Tibial nerve (tissue), 4 donors: ENCODE results near the gene GDF10. TPM values are rescaled to one million over a fixed set of nuclear protein-coding genes. Genes with fewer than 3 reads are reported as not detected.

Experiments used
- DNase-seq, 2 donors: peaks; one replicate each; pipeline ENCODE4 v3.0.0-alpha.2; 2019; ENCODE audit warnings: low spot score in 2 of 2
- H3K27ac ChIP-seq, 4 donors: fragments of 200-600 bp; sonication (generic) in 3 of 4; one replicate each; pipeline ENCODE4 v1.5.1; 2017 to 2019; ENCODE audit warnings: mild to moderate bottlenecking in 1 of 4
- H3K27me3 ChIP-seq, 2 donors: fragments of 200-600 bp; sonication (generic) in 1 of 2; one replicate each; pipeline versions ENCODE4 v1.5.1 to v1.6.0; 2017 to 2019
- H3K36me3 ChIP-seq, 3 donors: fragments of 200-600 bp; sonication (generic); one replicate each; pipeline ENCODE4 v1.5.1; 2018 to 2019
- H3K4me1 ChIP-seq, 4 donors: fragments of 200-600 bp; sonication (generic) in 3 of 4; one replicate each; pipeline ENCODE4 v1.5.1; 2017 to 2019
- H3K4me3 ChIP-seq, 4 donors: fragments of 200-600 bp; sonication (generic) in 3 of 4; one replicate each; pipeline ENCODE4 v1.5.1; 2017 to 2019; ENCODE audit warnings: mild to moderate bottlenecking in 1 of 4, moderate library complexity in 1 of 4
- H3K9me3 ChIP-seq, 4 donors: fragments of 200-600 bp; sonication (generic) in 3 of 4; one replicate each; pipeline ENCODE4 v1.5.1; 2017 to 2019
- CTCF ChIP-seq, 5 experiments: fragments of 200-600 bp in 3 of 5; fragments of 450-650 bp in 2 of 5; sonication (generic) in 3 of 5; IDR thresholded peaks; one replicate each; pipeline ENCODE4 v1.5.1; 2016 to 2019; ENCODE audit warnings: antibody characterized with exemption in 5 of 5, mild to moderate bottlenecking in 3 of 5, moderate library complexity in 2 of 5
- EP300 ChIP-seq, 2 donors: sonication (generic); formaldehyde crosslinking; IDR thresholded peaks; one replicate each; pipeline ENCODE4 v1.6.1; 2017; ENCODE audit warnings: antibody characterized with exemption in 2 of 2, mild to moderate bottlenecking in 1 of 2
- POLR2A ChIP-seq, 2 donors: fragments of 450-650 bp; IDR thresholded peaks; one replicate each; pipeline ENCODE4 v1.6.1; 2017; ENCODE audit warnings: antibody characterized with exemption in 2 of 2, mild to moderate bottlenecking in 2 of 2, moderate library complexity in 2 of 2
- WGBS, 2 donors: methylation state at CpG; one replicate each; pipeline ENCODE4 v1.1.5; 2018; 5-methylcytosine and 5-hydroxymethylcytosine counted together
- total RNA-seq, 4 donors: library from RNA; depleted of rRNA; stranded (reverse); fragments of >200 nt; gene quantifications; one replicate each; pipeline ENCODE4 v1.1.0, GENCODE V29; 2016

The GDF10 gene
- total RNA-seq, 4 donors from 2014 or later, result 10.2 to 48.2 (median 22.9) TPM

DNA sequence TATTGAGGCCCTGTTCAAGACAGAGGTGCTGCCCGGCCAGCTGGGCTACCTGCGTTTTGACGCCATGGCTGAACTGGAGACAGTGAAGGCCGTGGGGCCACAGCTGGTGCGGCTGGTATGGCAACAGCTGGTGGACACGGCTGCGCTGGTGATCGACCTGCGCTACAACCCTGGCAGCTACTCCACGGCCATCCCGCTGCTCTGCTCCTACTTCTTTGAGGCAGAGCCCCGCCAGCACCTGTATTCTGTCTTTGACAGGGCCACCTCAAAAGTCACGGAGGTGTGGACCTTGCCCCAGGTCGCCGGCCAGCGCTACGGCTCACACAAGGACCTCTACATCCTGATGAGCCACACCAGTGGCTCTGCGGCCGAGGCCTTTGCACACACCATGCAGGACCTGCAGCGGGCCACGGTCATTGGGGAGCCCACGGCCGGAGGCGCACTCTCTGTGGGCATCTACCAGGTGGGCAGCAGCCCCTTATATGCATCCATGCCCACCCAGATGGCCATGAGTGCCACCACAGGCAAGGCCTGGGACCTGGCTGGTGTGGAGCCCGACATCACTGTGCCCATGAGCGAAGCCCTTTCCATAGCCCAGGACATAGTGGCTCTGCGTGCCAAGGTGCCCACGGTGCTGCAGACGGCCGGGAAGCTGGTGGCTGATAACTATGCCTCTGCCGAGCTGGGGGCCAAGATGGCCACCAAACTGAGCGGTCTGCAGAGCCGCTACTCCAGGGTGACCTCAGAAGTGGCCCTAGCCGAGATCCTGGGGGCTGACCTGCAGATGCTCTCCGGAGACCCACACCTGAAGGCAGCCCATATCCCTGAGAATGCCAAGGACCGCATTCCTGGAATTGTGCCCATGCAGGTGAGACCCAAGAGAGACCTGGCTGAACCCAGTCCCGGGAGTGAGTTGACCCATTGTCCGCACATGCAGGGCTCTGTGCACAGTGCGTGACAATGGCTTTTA, 51.0 kb downstream of the GDF10 start:
- H3K27ac ChIP-seq, result no peak overlapping the region
- no peak for DNase-seq
- H3K9me3 ChIP-seq, result no peaks in the 10 kb centered on the region
- WGBS, 2 donors, result 88 to 95% methylated on average over 6 to 29 of the region's 39 CpGs
- TF ChIP-seq CTCF (IDR thresholded peaks at IDR 0.05) (no peak), EP300 (IDR thresholded peaks at IDR 0.05) (no peak), POLR2A (IDR thresholded peaks at IDR 0.05) (no peak)
- H3K4me1 ChIP-seq, result no peaks in the 10 kb centered on the region
- no peaks in the 10 kb centered on the region for H3K27me3 ChIP-seq
- H3K36me3 ChIP-seq, result no peaks in the 10 kb centered on the region
- H3K4me3 ChIP-seq, result no peak overlapping the region

DNA sequence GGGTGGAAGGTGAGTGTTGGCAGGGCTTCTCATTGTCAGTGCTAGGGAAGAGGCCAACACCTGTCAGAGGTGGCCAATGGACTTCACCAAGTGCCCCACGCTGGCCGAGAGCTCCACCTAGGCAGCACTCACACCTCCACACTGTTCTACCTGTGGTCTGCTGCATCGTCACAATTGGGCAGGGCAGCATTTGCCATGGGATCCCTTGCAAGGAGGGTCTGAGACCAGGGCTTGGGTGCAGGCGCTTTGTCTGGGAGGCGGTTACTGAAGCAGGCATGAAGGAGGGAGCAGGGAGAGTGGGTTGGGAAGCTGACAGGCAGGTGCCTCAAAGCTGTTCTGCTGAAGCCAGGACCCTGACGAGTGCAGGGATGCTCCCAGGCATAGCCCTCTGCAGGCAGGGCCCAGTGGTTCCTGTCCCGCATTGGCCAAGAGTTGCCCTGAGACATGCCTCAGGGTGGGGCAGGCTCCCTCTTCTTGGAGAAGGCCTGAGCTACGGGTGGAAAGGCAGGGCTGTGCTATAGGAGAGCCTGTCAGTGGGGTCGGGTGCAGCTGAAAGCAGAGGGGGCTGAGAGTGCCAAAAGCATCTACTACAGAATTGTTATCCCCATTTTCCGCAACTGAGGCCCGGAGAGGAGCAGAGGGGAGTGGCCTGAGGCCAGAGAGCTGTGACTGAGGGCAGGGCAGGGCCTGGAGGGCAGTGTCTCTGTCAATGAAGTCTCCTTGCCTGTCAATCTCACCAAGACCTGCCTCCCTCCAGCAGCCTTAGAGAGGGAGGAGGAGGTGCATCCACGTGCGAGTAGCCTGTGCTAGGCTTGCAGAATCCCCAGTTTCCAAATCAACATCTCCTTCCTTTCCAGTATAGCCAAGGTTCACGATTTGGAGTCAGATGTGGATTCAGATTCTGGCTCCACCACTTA, 52.2 kb downstream of the GDF10 start:
- Histone ChIP-seq H3K27me3 (no peaks in the 10 kb centered on the region), H3K36me3 (no peaks in the 10 kb centered on the region), H3K9me3 (no peaks in the 10 kb centered on the region), H3K4me1 (no peaks in the 10 kb centered on the region), H3K4me3 (no peak overlapping the region), H3K27ac (no peak overlapping the region)
- TF ChIP-seq EP300 (IDR thresholded peaks at IDR 0.05) (no peak), CTCF (IDR thresholded peaks at IDR 0.05) (no peak), POLR2A (IDR thresholded peaks at IDR 0.05) (no peak)
- no peak for DNase-seq
- 79 to 83% methylated on average over 11 to 13 of the region's 14 CpGs for WGBS, 2 donors

DNA sequence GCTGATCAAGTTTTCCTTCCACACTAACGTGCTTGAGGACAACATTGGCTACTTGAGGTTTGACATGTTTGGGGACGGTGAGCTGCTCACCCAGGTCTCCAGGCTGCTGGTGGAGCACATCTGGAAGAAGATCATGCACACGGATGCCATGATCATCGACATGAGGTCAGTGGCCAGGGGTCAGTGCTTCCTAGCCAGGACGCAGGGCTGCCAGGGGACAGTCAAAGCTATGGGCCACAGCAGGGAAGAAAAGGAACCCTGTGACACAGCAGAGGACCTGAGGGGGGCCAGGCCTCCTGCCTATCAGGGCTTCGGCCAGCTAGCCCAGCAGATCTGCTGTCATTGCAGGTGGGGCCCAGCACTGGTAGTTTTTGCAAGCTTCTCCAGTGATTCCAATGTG, 53.4 kb downstream of the GDF10 start:
- H3K27ac ChIP-seq, result no peak overlapping the region
- H3K4me3 ChIP-seq, result no peak overlapping the region
- WGBS, 2 donors, result 84 to 88% methylated on average over 6 of the region's 6 CpGs
- no peaks in the 10 kb centered on the region for H3K4me1 ChIP-seq
- no peak for TF ChIP-seq CTCF (IDR thresholded peaks at IDR 0.05)
- TF ChIP-seq EP300 (IDR thresholded peaks at IDR 0.05), result no peak
- H3K27me3 ChIP-seq, result no peaks in the 10 kb centered on the region
- H3K9me3 ChIP-seq, result no peaks in the 10 kb centered on the region
- no peaks in the 10 kb centered on the region for H3K36me3 ChIP-seq
- DNase-seq, result no peak

GRCh38 chr10:47354165-47354564, 54.2 kb downstream of the GDF10 start:
- Histone ChIP-seq H3K36me3 (no peaks in the 10 kb centered on the region), H3K4me3 (no peak overlapping the region), H3K27ac (no peak overlapping the region), H3K4me1 (no peaks in the 10 kb centered on the region), H3K9me3 (no peaks in the 10 kb centered on the region), H3K27me3 (no peaks in the 10 kb centered on the region)
- WGBS, 2 donors, result 55 to 65% methylated on average over 4 of the region's 4 CpGs
- TF ChIP-seq CTCF (IDR thresholded peaks at IDR 0.05), result no peak
- no peak for TF ChIP-seq POLR2A (IDR thresholded peaks at IDR 0.05)
- TF ChIP-seq EP300 (IDR thresholded peaks at IDR 0.05), result no peak
- DNase-seq, result no peak
